SW480 (cell line): ENCODE measurements around the gene VRK2.
"Not testable (repeated sequence)": the region's sequence is repeated elsewhere in the genome, so short reads cannot be mapped to it uniquely, and the experiment has no call there.

Experiments used
- DNase-seq: peaks from one replicate; pipeline ENCODE4 v3.0.0-alpha.2; 2016; ENCODE audit warnings: low spot score

VRK2 gene

GRCh38 chr2:58054264-58054663 lies 7.7 kb downstream of the VRK2 start:
- no peak for DNase-seq

GRCh38 chr2:58055033-58055786 lies 8.6 kb downstream of the VRK2 start:
- DNase-seq: no peak

- no peak for DNase-seq
Observed at GRCh38 chr2:58056192-58056916, 9.7 kb downstream of the VRK2 start.

DNA sequence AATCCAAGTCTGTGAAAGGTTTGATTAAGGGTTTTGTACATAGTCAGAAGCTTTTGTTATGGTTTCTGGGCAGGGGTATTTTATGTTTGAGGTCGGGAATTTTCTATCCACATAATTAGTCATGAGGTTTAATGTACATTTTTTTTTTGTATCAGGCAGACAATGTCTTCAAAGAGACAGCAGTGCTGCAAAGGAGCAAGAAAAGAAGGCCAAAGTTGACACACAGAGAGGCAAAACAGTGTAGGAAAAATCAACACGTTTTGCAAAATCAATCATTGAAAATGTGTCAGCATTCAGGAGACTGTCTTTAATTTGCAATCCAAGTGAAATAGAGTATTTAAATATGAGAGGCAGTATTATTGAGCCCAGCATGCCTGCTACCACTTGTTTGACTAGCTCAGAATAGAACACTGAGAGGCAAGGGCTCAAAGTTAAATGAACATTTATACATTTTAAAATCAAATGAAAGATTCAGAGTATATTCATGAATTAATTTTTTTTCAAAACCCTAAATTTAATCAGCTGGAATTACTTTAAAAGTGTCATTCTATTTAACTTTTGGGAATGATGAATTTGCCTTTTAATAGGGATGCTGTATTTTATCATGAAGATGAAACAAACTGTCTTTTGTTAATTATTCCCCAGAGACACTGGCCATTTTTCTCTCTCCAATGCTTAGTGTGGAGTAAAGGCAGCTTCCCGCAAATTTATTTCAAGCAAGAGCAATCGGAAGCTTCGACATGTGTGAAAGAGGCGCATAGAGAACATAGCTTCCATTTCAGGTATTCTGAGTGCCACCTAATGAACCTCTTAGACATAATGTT lies 11.3 kb downstream of the VRK2 start:
- no peak for DNase-seq

DNA sequence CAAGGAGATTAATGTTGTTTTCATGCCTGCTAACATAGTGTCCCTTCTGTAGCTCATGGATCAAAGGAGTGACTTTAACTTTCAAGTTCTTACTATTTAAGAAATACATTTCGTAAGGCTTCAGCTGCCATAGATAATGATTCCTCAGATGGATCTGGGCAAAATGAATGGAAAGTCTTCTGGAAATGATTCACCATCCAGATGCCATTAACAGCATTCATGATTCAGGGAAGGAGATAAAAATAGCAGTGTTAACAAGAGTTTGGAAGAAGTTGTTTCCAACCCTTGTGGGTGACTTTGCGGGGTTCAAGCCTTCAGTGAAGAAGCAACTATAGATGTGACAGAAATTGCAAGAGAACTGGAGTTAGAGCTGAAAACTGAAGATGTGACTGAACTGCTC lies 17.0 kb downstream of the VRK2 start:
- no peak for DNase-seq

- no peak for DNase-seq
Observed at GRCh38 chr2:58064086-58064485, 17.5 kb downstream of the VRK2 start.

DNA sequence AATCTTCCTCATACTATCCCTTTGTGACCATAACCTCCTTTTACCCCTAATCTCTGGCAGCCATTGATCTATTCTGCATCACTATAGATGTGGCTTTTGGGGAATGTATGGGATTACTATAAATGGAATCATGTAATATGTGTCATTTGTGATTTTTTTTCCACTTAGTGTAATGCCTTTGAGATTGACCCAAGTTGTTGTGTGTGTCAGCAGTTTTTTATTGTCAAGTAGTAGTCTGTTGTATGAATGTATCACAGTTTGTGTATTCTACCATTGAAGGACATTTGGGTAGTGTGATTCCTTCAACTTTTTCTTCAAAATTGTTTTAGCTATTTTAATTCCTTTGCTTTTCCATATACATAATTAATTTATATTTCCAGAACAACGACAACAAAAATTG lies 18.6 kb downstream of the VRK2 start:
- no peak for DNase-seq

DNA sequence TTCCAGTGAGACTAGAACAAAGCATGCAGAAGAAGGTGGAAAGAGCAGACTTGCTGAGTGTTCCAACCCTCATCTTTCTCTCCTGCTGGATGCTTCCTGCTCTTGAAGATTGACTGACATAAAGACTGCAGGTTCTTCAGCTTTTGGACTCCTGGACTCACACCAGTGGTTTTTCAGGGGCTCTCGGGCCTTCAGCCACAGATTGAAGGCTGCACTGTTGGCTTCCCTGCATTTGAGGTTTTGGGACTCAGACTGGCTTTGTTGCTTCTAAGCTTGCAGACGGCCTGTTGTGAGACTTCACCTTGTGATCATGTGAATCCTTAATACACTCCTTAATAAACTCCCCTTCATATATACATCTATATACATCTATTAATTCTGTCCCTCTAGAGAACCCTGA lies 20.4 kb downstream of the VRK2 start:
- DNase-seq: no peak

DNA sequence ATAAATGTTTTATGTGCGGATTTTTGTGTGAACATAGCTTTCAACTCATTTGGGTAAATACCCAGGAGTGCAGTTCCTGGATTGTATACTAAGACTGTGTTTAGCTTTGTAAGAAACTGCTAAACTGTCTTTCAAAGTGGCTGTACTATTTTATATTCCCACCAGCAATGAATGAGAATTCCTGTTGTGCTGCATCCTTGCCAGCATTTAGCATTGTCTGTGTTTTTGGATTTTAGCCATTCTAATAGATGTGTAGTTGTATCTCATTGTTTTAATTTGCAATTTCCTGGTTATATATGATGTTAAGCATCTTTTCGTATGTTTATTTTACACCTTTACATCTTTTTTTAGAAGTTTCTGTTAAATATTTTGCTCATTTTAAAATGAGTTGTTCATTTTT lies 24.2 kb downstream of the VRK2 start:
- DNase-seq: no peak

GRCh38 chr2:58072102-58072501 lies 25.5 kb downstream of the VRK2 start:
- DNase-seq: no peak

GRCh38 chr2:58073008-58073407 lies 26.4 kb downstream of the VRK2 start:
- no peak for DNase-seq

DNA sequence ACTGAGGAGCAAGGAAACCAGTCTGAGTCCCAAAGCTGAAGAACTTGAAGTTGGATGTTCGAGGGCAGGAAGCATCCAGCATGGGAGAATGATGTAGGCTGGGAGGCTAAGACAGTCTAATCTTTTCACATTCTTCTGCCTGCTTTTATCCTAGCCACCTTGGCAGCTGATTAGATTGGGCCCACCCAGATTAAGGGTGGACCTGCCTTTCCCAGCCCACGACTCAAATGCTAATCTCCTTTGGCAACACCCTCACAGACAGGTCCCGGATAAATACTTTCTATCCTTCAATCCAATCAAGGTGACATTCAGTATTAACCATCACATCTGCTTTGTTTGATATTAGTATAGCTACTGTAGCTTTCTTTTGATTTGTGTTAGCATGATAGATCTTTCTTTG lies 27.1 kb downstream of the VRK2 start:
- DNase-seq: no peak

DNA sequence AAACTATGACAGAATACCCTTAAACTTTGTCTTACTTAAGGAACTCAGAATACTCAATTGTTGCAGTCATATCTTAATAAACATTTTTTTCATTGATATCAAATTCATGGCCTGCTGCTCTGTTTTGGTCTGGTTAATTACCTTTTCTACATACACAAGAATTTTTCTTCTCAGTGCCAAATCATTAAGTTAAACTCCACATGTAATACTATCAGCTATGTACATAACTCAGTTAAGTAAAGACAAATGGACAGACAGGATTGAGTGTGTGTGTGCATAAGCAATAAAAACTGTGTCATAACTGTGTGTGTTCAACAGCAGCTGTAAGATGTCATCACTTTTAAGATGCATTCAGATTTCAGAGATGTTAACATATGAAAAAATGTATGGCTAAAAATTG lies 34.4 kb downstream of the VRK2 start:
- no peak for DNase-seq

GRCh38 chr2:58089081-58089480 lies 42.5 kb downstream of the VRK2 start:
- no peak for DNase-seq

DNA sequence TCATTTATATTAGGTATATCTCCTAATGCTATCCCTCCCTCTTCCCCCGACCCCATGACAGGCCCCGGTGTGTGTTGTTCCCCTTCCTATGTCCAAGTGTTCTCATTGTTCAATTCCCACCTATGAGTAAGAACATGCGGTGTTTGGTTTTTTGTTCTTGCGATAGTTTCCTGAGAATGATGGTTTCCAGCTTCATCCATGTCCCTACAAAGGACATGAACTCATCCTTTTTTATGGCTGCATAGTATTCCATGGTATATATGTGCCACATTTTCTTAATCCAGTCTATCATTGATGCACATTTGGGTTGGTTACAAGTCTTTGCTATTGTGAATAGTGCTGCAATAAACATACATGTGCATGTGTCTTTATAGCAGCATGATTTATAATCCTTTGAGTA lies 46.2 kb downstream of the VRK2 start:
- not testable (repeated sequence) for DNase-seq

DNA sequence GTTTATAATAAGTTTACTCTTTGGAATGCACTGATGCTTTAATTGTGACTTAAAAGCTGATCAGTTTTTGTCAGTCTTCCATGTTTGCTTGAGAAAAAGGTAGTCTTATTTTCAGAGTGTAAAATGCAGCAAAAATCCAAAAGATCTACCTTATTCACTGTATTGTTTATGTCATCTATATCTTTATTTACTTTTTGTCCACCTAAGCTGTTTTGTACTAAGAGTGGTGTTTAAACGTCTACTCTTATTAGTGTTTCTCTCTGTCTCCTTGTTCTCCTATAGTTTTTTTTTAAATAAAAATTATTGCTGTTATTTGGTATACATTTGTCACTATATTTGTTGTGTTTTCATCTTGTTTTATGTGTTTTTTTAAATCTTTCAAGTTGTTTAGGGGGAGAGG lies 50.4 kb downstream of the VRK2 start:
- no peak for DNase-seq

DNA sequence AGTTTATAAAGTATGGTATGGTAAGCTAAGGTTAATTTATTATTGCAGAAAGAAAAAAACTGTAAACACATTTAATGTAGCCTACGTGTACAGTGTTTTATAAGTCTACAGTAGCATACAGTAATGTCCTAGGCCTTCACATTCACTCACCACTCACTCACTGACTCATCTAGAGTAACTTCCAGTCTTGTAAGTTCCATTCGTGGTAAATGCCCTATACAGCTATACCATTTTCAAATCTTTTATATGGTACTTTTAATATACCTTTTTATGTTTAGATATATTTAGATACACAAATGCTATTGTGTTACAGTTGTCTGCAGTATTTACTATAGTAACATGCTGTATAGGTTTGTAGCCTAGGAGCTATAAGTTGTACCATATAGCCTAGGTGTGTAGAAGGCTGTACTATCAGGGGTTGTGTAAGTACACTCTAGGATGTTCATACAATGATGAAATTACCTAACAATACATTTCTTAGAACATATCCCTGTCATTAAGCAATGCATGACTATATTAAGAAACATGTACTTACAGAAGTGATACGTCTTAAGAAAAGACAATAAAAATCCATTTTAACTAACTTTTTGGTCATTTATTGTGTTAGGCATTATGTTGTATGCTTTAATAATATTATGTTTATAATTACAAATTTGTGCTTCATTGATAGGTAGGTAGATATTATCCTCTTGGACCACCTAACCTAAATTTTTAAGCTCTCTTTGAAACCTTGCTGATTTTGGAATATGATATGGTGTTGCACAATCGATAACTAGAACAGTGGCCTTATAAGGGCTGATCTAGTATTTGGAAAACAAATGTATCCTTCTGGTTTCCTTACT lies 51.9 kb downstream of the VRK2 start:
- no peak for DNase-seq

DNA sequence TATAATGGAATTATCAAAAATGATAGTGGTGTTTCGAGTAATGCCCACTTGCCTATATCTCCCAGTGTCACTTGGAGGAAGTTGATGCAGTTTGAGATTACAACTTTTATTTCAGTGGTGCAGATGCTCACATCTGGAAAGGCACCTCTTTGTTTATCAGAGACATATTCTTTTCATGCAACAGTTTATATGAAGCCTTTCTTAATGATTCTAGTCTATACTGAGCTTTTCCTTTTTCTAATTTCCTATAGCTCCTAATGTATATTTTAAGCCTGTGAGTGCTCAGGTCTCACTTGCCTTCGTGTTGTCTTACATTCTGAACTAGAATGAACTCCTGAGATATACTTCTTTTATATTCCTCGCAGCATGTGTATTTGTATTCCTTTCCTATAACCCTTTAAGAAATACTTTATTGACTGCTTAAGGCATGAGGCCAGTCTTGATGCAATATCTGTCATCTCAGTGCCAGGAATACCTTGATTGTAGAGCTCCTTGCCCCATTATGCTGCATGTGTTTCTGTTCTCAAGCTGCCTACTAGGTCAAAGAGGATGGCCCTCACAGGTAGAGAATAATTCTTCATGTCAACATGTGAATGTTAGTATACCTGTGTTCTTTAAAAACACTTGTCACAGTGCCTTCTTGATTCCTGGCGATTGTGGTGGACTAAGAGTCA lies 52.6 kb downstream of the VRK2 start:
- no peak for DNase-seq

GRCh38 chr2:58101500-58101899 lies 54.9 kb downstream of the VRK2 start:
- peak; percentile 5 for DNase-seq

DNA sequence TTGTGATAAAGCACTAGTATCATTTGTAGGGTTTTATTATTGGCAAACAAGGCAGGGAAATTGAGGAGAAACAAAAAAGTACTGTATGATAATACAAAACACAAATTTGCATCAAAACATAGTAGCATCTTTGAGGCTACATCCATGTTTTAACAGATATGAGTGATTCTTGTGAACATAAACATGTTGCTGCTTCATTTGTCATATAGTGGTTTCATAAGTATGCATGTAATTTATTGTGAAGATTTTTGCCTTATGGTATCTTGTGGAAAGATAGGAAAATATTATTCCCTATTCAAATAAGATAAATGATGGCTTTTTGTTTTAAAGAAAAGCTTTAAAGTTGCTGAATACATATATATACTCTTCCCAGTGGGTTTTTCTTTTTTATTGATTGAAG lies 60.3 kb downstream of the VRK2 start:
- DNase-seq: no peak
